ENCODE data around the gene NDFIP1. TPM values are rescaled to one million over a fixed set of nuclear protein-coding genes. Genes with fewer than 3 reads are reported as not detected.

The NDFIP1 gene
- total RNA-seq, 1 donor from 2014 or later = 52.1 TPM

DNA sequence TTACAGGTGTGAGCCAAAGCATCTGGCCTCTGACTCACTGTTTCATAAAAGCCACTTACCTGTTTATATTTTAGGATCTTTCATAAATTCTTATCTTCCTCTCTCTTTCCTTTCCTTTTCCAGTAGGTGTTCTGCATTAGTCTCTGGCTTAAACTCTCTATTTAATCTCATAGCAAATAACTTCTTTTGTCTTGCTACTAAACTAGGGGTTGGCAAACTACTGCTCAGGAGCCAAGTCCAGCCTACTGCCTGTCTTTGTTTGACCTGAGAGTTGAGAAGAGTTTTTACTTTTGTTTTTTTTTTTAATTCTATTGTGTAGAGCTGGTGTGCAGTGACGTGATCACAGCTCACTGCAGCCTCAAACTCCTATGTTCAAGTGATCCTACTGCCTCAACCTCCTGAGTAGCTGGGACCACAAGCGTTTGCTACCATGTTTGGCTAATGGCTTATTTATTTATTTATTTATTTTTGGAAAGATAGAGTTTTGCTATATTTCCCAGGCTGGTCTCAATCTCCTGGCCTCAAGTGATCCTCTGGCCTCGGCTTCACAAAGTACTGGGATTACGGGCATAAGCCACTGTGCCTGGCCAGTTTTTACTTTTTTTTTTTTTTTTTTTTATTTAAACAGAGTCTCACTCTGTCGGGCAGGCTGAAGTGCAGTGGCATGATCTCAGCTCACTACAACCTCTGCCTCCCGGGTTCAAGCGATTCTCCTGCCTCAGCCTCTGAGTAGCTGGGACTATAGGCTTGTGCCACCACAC, 5.4 kb upstream of the NDFIP1 start:
- no peaks in the 10 kb centered on the region for H3K27me3 ChIP-seq (ENCODE audit: control insufficient read depth, insufficient read depth, low read length)
- no peak for TF ChIP-seq CTCF (IDR thresholded peaks at IDR 0.05; ENCODE audit: insufficient read depth, low read length, poor library complexity, severe bottlenecking)
- DNase-seq (ENCODE audit: low read depth) = no peak
- no peak overlapping the region for H3K4me3 ChIP-seq (ENCODE audit: low read depth, low read length)
- no peaks in the 10 kb centered on the region for H3K36me3 ChIP-seq (ENCODE audit: control insufficient read depth, insufficient read depth, low read length)

DNA sequence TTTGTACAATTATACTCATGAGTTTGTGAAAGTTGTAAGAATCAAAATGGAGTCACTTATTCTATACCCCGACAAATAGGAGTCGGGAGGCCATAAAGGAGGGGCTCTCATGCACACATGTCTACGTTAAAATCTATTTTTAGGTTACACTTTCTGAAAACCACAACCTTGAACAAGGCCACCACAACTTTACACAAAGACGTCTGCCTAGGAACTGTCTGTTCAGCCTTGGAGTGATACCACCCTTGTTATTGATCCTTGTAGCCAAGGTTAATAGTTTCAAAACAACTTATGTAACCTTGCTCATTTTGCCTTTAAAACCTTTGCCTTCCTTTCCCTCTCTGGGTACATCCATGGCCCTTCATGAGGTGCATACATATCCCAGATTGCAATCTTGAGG, 4.1 kb upstream of the NDFIP1 start:
- H3K27me3 ChIP-seq (ENCODE audit: control insufficient read depth, insufficient read depth, low read length) = no peaks in the 10 kb centered on the region
- no peaks in the 10 kb centered on the region for H3K36me3 ChIP-seq (ENCODE audit: control insufficient read depth, insufficient read depth, low read length)
- H3K4me3 ChIP-seq (ENCODE audit: low read depth, low read length) = no peak overlapping the region
- no peak for DNase-seq (ENCODE audit: low read depth)
- no peak for TF ChIP-seq CTCF (IDR thresholded peaks at IDR 0.05; ENCODE audit: insufficient read depth, low read length, poor library complexity, severe bottlenecking)

- H3K27me3 ChIP-seq (ENCODE audit: control insufficient read depth, insufficient read depth, low read length) = no peaks in the 10 kb centered on the region
- H3K36me3 ChIP-seq (ENCODE audit: control insufficient read depth, insufficient read depth, low read length) = no peaks in the 10 kb centered on the region
- no peak for TF ChIP-seq CTCF (IDR thresholded peaks at IDR 0.05; ENCODE audit: insufficient read depth, low read length, poor library complexity, severe bottlenecking)
- no peak overlapping the region for H3K4me3 ChIP-seq (ENCODE audit: low read depth, low read length)
- no peak for DNase-seq (ENCODE audit: low read depth)
Measured at GRCh38 chr5:142106061-142106460, 2.5 kb upstream of the NDFIP1 start.

GRCh38 chr5:142107036-142107735, 1.4 kb upstream of the NDFIP1 start:
- H3K36me3 ChIP-seq (ENCODE audit: control insufficient read depth, insufficient read depth, low read length) = no peaks in the 10 kb centered on the region
- no peak for DNase-seq (ENCODE audit: low read depth)
- no peaks in the 10 kb centered on the region for H3K27me3 ChIP-seq (ENCODE audit: control insufficient read depth, insufficient read depth, low read length)
- H3K4me3 ChIP-seq (ENCODE audit: low read depth, low read length) = no peak overlapping the region
- TF ChIP-seq CTCF (IDR thresholded peaks at IDR 0.05; ENCODE audit: insufficient read depth, low read length, poor library complexity, severe bottlenecking) = no peak

- peak overlapping the region; percentile 75 for H3K4me3 ChIP-seq (ENCODE audit: low read depth, low read length)
- no peaks in the 10 kb centered on the region for H3K36me3 ChIP-seq (ENCODE audit: control insufficient read depth, insufficient read depth, low read length)
- H3K27me3 ChIP-seq (ENCODE audit: control insufficient read depth, insufficient read depth, low read length) = no peaks in the 10 kb centered on the region
- no peak for DNase-seq (ENCODE audit: low read depth)
- TF ChIP-seq CTCF (IDR thresholded peaks at IDR 0.05; ENCODE audit: insufficient read depth, low read length, poor library complexity, severe bottlenecking) = no peak
Measured at GRCh38 chr5:142107736-142108431, 695 bp upstream of the NDFIP1 start.

All from kidney epithelial cell (primary cell).